Activated T-helper 9 cell treated with anti-CD3 and anti-CD28 coated beads, Interleukin-2, amount 50 U/mL, for 16 hours (primary cell): Measurements from ENCODE around the gene PCBD2.

ENCODE experiments used
- DNase-seq: peaks from one replicate; pipeline ENCODE4 v3.0.0-alpha.2; 2020; ENCODE audit warnings: low read depth

The PCBD2 gene

DNA sequence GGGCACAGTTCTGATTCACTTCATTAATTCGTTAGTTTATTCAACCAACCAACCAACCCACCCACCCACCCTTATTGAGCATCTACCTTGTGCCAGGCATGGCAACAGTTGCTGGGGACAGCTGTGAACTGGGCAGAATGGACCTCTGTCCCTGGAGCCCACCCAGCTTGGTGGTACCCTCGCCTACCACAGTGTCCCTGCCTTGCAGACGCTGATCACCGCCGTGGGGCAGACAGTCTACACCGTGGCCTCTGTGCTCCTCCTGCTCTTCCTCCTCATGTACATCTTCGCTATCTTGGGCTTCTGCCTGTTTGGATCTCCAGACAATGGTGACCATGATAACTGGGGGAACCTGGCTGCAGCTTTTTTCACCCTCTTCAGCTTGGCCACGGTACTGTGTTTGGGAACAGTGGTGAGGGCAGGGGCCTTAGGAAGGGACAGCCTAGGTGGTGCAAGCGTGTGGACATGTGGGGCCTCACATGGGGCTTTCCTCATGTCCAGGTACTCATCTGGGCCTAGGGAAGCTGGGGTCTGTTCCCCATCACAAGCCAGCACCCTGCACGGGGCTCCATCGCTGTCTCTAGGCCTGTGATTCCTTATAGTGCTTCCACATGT, 102.9 kb downstream of the PCBD2 start:
- no peak for DNase-seq

- no peak for DNase-seq
These were observed 103.6 kb downstream of the PCBD2 start for GRCh38 chr5:135008556-135008955.

- DNase-seq, result no peak
These were observed 104.2 kb downstream of the PCBD2 start for GRCh38 chr5:135008981-135009735.

GRCh38 chr5:135009736-135010501, 105.0 kb downstream of the PCBD2 start:
- DNase-seq, result no peak

GRCh38 chr5:135010502-135011354, 105.8 kb downstream of the PCBD2 start:
- no peak for DNase-seq

- DNase-seq, result no peak
These were observed 106.6 kb downstream of the PCBD2 start for GRCh38 chr5:135011355-135012032.

DNA sequence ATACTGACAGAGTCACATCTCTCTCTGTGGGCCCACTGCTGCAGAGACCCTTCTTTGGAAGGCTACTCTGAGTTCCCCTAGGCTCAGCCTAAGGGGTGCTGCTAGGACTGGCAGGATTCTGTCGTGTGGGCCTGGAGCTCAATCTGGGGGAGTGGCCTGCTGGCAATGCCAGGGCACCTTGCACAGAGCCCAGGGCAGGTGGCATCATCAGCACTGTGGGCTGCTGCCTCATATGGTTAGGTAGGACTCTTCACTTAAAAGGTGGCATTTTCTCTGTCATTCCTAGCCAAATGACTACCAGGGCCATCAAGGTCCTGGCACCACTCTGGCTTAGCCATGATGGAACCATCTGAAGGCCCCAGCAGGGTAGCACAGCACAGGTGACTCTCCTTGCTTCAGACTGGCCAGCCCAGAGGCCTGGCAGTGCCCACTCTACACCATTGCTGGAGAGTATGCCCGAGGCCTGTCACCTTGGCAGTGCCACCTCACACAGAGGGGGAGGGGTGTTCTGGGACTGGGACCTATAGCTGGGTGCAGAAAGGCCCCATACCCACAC, 107.2 kb downstream of the PCBD2 start:
- DNase-seq, result no peak
